ENCODE measurements around the gene RPTOR.

- TF ChIP-seq EZH2phosphoT487 (IDR thresholded peaks at IDR 0.05; ENCODE audit: borderline replicate concordance, low read depth, low read length), result no peak
- TF ChIP-seq, protein P1, sequence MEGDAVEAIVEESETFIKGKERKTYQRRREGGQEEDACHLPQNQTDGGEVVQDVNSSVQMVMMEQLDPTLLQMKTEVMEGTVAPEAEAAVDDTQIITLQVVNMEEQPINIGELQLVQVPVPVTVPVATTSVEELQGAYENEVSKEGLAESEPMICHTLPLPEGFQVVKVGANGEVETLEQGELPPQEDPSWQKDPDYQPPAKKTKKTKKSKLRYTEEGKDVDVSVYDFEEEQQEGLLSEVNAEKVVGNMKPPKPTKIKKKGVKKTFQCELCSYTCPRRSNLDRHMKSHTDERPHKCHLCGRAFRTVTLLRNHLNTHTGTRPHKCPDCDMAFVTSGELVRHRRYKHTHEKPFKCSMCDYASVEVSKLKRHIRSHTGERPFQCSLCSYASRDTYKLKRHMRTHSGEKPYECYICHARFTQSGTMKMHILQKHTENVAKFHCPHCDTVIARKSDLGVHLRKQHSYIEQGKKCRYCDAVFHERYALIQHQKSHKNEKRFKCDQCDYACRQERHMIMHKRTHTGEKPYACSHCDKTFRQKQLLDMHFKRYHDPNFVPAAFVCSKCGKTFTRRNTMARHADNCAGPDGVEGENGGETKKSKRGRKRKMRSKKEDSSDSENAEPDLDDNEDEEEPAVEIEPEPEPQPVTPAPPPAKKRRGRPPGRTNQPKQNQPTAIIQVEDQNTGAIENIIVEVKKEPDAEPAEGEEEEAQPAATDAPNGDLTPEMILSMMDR (conservative IDR thresholded peaks at IDR 0.05; ENCODE audit: low read length), result no peak
These were observed 292.4 kb downstream of the RPTOR start for GRCh38 chr17:80836971-80837481.

Measured in OCI-LY7 (cell line).